LNCAP (cell line): Measurements from ENCODE around the gene TMEM229B.

Experiments
- CTCF ChIP-seq: fragments of 450-650 bp; IDR thresholded peaks from 2 replicates; pipeline ENCODE4 v1.5.1; 2017; ENCODE audit warnings: mild to moderate bottlenecking

TMEM229B gene

GRCh38 chr14:67487937-67488893, at the start of gene TMEM229B:
Gene TMEM229B (minus strand): TSS chr14:67488721. CDS start chr14:67473923, 14,798 bp downstream.
- no peak for TF ChIP-seq CTCF

- TF ChIP-seq CTCF, result no peak
These were observed 49.2 kb upstream of the TMEM229B start for GRCh38 chr14:67537736-67538135.

GRCh38 chr14:67536087-67536486, 47.6 kb upstream of the TMEM229B start:
- TF ChIP-seq CTCF, result no peak

GRCh38 chr14:67533754-67534085, 45.2 kb upstream of the TMEM229B start:
- no peak for TF ChIP-seq CTCF

- TF ChIP-seq CTCF, result peak; percentile 22; the same call in 1 of the 2 replicates
These were observed 44.7 kb upstream of the TMEM229B start, which contains the start of gene PLEKHH1 for GRCh38 chr14:67532998-67533753. Gene PLEKHH1 (plus strand): TSS chr14:67533290. CDS start chr14:67541868, 8,578 bp downstream.

GRCh38 chr14:67532606-67532997, 44.1 kb upstream of the TMEM229B start:
- TF ChIP-seq CTCF, result no peak

GRCh38 chr14:67529947-67530935, 41.7 kb upstream of the TMEM229B start:
- TF ChIP-seq CTCF, result no peak
